ENCODE results near the gene RNF125.
"Not testable (repeated sequence)": the region's sequence is repeated elsewhere in the genome, so short reads cannot be mapped to it uniquely, and the experiment has no call there.

RNF125 gene

DNA sequence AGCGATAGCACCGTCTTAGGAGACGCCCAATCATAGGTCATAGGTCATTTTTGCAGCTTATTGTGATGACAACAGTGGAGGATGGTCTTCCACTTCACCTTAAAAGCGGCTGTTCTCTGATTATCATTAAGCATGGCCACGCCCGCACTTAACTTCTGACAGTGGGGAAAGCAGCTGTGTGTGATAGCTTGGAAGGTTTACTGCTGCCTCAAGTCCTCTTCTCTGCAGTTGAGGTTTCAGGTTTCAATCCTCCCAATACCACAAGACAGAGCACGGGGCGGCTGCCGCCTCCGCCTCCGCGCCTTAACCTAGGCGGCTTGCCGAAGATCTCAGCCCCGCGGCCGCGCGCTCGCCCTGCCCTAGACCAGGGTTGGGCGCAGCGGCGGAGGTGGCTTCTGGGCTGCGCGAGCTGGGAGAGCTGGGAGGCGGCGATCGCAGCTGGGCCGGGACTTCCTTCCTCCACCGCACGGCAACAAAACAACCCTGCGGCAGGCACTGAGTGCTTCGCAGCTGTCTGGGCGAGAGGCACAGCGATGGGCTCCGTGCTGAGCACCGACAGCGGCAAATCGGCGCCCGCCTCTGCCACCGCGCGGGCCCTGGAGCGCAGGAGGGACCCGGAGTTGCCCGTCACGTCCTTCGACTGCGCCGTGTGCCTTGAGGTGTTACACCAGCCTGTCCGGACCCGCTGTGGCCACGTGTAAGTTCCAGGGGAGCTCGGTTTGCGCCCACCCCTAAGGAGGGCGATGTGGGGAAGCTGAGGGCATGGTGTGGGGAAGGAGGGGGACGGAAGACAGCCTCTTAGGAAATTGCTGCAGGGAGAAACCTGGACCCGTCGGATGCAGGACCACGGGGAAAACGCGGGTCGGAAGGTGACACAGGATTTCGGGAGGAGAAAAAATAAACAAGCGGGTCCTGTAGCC lies at the start of gene RNF125:
Gene RNF125 (plus strand): TSS at position 495 of the 920 bp plus-strand sequence. CDS start 39 bp downstream, at position 534.
- peak; percentile 82 for DNase-seq

GRCh38 chr18:31970617-31971016 lies 48.0 kb upstream of the RNF125 start:
- DNase-seq = no peak

DNA sequence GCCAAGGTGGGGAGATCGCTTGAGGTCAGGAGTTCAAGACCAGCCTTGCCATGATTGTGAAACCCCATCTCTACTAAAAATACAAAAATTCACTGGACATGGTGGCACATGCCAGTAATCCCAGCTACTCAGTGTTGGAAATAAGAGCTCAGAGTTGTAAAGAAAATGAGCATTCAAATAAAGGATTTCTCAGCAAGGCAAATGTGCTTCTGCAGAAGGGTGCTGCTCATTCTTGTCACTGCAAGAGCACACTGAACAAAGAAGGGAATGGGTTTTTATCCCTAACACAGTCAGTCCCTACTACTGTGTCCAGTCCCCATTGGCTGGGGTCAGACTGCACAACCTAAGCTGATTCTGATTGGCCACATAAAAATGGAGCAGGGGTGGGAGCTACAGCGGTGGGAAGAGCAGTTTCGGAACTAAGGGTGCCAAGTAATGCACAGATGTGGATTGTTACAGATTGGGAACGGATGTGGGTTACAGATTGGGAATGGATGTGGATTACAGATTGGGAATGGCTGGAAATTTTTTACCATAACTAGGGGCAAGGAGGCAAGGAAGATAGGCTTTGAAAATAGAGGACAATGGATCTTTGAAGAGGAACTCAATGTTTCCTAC lies 44.6 kb upstream of the RNF125 start:
- DNase-seq = no peak

- no peak for DNase-seq
These were observed 42.4 kb upstream of the RNF125 start for GRCh38 chr18:31976242-31976641.

GRCh38 chr18:31977270-31977872 lies 41.3 kb upstream of the RNF125 start:
- no peak for DNase-seq

- DNase-seq = no peak
These were observed 40.0 kb upstream of the RNF125 start for GRCh38 chr18:31978616-31979015.

DNA sequence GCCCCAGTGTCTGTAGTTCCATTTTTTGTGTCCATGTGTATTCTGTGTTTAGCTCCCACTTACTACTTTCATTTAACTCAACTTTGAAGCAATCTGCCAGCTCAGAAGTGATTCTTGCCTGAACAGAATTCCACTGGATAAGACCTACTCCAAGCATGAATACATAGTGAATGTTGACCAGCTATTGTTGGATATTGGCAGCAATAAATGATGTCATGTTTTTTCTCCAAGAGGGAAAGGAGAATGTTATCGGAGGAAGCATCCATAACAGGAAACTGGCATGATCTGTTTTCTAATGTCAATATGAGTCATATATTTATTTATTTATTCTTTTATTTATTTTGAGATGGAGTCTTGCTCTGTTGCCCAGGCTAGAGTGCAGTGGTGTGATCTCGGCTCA lies 38.9 kb upstream of the RNF125 start:
- no peak for DNase-seq

DNA sequence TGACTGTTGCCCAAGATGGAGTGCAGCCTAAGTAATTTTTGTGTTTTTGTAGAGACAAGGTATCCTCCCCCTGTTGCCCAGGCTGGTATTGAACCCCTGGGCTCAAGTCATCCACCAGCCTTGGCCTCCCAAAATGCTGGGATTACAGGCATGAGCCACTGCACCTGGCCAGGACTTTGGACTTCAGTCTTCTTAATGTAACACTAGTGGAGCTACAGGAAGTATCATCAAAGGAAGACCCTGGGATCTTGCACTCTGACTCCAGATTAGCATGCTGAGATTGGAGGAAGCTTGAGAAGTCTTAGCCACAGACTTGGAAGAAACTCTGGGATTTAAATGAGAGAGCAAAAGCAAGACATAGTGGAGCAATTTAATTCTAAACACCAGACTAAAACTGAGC lies 37.8 kb upstream of the RNF125 start:
- no peak for DNase-seq

DNA sequence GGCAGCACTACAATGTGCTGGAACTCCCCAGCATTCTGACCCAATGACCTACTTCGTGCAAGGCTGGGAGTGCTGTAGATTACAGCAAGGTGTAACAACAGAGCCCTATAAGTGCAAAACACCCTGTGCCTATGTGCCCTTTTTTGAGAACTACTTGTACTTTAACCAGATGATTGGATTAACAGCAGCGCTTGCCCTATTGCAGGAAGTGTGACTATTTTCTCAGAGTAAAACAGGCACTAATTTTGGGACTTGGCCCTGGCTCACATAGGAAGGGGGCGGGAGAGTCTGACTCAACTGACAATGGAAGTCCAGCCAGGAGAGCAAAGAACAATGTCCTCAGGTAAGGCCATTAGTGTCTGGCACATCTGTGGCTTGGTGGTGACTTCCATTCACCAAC lies 35.6 kb upstream of the RNF125 start:
- DNase-seq = no peak

DNA sequence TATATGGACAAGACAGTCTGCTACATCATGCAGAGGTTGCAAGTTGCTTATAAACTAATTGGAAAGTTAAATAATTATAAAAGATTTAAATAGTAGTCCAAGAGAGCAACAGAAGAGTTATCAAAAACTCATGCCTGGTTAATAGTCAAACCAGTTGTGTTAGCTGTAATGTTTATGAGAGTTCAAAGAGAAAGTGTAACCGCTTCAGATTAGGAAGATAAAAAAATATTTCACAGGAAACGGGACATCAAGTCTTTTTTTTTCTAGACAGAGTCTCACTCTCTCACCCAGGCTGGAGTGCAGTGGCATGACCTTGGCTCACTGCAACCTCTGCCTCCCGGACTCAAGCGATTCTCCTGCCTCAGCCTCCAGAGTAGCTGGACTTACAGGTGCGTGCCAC lies 34.6 kb upstream of the RNF125 start:
- no peak for DNase-seq

- no peak for DNase-seq
These were observed 27.8 kb upstream of the RNF125 start for GRCh38 chr18:31990823-31991222.

- no peak for DNase-seq
These were observed 22.6 kb upstream of the RNF125 start for GRCh38 chr18:31996007-31996406.

DNA sequence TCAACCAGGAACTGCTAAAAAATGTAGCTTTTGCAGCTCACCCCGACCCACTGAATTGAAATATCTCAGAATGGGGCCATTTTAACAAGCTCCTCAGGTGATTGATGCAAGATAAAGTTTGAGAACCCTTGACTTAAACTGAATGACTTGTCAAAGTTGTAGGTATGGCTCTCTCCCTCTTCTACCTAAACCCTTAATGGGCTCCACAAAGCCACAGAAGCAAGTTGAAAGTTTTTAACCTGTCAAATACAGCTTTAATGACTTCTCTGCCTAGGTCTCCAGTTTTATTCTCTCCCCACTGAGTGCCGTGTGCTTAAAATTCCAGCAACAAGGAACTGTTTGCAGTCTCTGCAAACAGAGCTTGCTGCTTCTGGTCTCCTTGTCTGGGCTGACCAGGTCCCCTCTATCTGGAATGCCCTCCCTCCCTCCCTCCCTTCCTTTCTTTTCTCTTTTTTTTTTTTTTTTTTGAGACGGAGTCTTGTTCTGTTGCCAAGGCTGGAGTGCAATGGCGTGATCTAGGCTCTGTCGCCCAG lies 19.7 kb upstream of the RNF125 start:
- no peak for DNase-seq

DNA sequence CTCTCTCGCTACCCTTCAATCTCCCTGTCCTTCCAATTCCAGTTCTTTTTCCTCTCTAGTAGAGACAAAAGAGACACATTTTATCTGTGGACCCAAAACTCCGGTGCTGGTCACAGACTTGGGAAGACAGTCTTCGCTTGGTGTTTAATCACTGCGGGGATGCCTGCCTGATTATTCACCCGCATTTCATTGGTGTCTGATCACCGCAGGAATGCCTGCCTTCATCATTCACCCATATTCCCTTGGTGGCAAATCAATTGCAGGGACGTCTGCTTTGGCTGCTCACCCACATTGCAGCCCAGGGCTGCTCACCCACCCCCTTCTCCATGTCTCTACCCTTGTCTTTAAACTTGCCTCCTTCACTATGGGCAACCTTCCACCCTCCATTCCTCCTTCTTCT lies 17.5 kb upstream of the RNF125 start:
- DNase-seq = not testable (repeated sequence)

DNA sequence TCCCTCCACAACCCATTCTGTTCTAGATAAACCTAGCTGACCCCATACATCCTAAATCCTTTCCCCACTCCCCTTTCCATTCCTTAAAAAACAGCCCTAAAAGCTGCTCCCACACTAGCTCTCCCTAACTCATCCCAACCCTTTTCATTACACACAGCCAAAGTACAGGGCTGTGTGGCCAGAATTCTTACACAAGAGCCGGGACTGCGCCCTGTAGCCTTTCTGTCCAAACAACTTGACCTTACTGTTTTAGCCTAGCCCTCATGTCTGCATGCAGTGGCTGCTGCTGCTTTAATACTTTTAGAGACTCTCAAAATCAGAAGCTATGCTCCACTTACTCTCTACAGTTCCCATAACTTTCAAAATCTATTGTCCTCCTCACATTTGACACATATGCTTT lies 14.8 kb upstream of the RNF125 start:
- not testable (repeated sequence) for DNase-seq

- no peak for DNase-seq
These were observed 8.4 kb upstream of the RNF125 start for GRCh38 chr18:32010124-32010721.

DNA sequence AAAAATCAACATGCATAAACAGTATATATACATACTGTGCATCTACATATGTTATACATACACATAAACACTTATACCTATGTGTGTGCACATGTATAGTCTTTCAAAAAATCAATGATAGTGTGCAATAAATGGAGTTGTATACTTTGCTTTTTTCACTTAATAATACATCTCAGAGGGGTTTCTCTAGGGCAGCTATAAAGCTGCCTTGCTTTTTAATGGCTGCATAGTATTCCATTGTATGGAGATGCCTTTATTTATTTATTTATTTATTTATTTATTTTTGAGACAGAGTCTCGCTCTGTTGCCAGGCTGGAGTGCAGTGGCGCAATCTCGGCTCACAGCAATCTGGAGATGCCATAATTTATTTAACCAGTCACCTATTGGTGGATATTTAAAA lies 7.4 kb upstream of the RNF125 start:
- no peak for DNase-seq

DNA sequence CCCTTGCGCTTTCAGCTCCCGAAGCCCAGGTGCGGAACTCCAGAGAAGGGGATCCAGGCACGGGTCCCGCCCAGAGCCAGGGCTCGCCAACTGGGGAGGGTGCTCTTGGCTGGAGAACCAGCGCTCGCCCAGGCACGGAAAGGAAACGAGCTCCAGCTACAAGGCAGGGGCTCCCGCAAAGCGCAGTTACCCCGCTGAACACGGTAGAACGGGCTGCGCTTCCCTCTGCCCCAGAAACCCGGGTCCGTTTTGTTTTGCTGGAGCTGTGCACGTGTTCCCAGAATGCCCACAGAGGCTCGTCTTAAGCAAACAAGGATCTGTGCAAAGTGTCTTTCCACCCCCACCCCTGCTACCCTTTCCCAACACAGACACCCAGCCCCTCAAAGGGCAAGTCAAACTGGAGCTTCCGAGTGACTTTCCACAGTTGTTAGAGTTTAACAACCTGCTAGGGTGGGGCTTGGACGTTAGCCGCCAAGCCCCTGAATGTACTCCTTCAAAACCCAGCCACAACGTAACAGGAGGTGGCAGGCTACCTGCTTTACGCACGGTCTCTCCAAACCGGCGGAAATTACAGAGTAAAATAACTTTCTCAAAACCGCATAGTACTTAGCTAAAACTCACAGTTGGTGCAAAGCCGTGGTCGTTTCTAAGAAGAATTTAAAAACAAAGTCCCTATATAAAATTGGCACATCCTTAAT lies 775 bp downstream of the RNF125 start:
- peak; percentile 92 for DNase-seq

DNA sequence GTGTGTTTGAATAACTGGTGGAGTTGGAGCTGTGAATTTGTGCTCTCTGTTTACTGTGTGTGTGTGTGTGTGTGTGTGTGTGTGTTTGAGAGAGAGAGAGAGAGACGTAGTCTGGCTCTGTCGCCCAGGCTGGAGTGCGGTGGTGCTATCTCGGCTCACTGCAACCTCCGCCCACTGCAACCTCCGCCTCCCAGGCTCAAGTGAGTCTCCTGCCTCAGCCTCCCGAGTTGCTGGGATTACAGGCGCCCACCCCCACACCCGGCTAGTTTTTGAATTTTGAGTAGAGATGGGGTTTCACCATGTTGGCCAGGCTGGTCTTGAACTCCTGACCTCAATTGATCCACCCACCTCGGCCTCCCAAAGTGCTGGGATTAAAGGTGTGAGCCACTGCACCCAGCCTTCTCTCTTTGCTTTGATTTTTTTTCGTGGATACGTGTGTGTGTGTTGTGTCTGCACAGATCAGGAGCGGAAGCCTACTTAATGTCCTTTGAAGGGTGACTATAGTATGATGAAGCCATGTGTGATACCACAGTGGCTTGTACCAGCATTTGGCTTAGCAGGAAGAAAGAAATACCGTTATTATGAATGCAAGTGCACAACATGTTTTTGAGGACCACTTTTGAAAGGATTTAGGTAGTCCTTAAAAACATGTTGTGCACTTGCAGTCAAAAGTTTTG lies 1.5 kb downstream of the RNF125 start:
- not testable (repeated sequence) for DNase-seq

- no peak for DNase-seq
These were observed 3.3 kb downstream of the RNF125 start for GRCh38 chr18:32021756-32022564.

DNA sequence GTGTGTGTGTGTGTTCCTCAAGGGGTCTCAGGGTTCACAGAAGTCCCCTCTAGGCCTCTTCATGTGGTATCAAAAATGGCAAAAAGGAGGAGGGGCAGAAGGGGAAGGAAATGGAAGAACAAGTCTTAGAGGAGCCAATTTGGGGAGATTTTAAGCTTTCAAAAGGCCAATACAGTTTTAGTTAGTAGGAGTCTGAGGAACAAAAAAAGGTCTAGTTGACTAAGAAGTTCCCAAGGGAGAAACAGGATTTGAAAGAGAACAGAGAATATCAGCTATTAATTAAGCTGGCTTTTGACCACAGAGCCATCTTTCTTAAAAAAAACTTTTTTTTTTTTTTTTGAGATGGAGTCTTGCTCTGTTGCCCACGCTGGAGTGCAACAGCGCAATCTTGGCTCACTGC lies 7.1 kb downstream of the RNF125 start:
- no peak for DNase-seq

Data from KG1 (cell line).